K562 (cell line): ENCODE data around the gene BRMS1. TPM values are rescaled to one million over a fixed set of nuclear protein-coding genes. Genes with fewer than 3 reads are reported as not detected.
"Not testable (repeated sequence)": the region's sequence is repeated elsewhere in the genome, so short reads cannot be mapped to it uniquely, and the experiment has no call there.

Source experiments
- ATAC-seq: fragments of 200-7000 bp; cut with Tn5 transposase; 3 replicates; pipeline ENCODE4 v1.9.1; 2020; ENCODE audit warnings: moderate library complexity
- BruUV-seq: library from RNA; stranded (reverse); fragments of 400-500 nt; replicated peaks from 2 replicates; lab custom pipeline; 2021; lab: Mats Ljungman, UMichigan
- CTCF ChIA-PET: fragments of 300-600 bp; formaldehyde crosslinking; extraction: SDS; loops from one replicate; lab custom pipeline; 2021; ENCODE audit warnings: low intra/inter-chr PET ratio; lab: Yijun Ruan, JAX
- POLR2A ChIA-PET: fragments of 300-600, 350-650 bp; sonication (Branson Sonifier 250); formaldehyde crosslinking; extraction: SDS; loops from one replicate; lab custom pipeline; 2021; ENCODE audit warnings: antibody characterized with exemption, inconsistent platforms; lab: Yijun Ruan, JAX
- DNase-seq, 4 experiments: peaks; one replicate each; pipeline versions ENCODE4 v3.0.0 to v3.0.0-alpha.2; 2011 to 2018; ENCODE audit warnings: low spot score in 3 of 4, mixed read lengths in 3 of 4; ENCODE audit errors: extremely low read depth in 1 of 4
- FAIRE-seq: peaks from 2 replicates; lab custom pipeline; 2011; peaks lifted over from hg19 to GRCh38; lab: Jason Lieb, UNC
- H2AFZ ChIP-seq: 2 replicates; pipeline ENCODE4 v1.6.0; 2011; ENCODE audit warnings: low read depth, low read length, control low read depth, inconsistent platforms
- H3K27ac ChIP-seq: fragments of 200-600 bp; 3 replicates; pipeline ENCODE4 v1.8.0; 2011; ENCODE audit warnings: low read depth, mild to moderate bottlenecking, control low read depth, inconsistent platforms, low read length, moderate library complexity, mixed read lengths; ENCODE audit errors: extremely low read depth
- H3K27me3 ChIP-seq, 2 experiments: fragments of 300-600 bp in 1 of 2; 2 replicates in 1 of 2; 3 replicates in 1 of 2; pipeline versions ENCODE4 v1.6.0 to v1.8.0; 2011; ENCODE audit warnings: inconsistent platforms in 2 of 2, low read length in 2 of 2, mild to moderate bottlenecking in 1 of 2, mixed read lengths in 1 of 2, moderate library complexity in 1 of 2; ENCODE audit not compliant: control insufficient read depth in 2 of 2, insufficient read depth in 2 of 2
- H3K36me3 ChIP-seq: fragments of 300-600 bp; 3 replicates; pipeline ENCODE4 v1.8.0; 2011; ENCODE audit warnings: mild to moderate bottlenecking, low read length, inconsistent platforms; ENCODE audit not compliant: control insufficient read depth, insufficient read depth
- H3K4me1 ChIP-seq, 2 experiments: fragments of 200-600 bp in 1 of 2; replicated peaks in 1 of 2; 2 replicates in 1 of 2; 3 replicates in 1 of 2; pipeline versions ENCODE4 v1.5.1 to v1.8.0; 2011; ENCODE audit warnings: inconsistent platforms in 2 of 2, low read length in 2 of 2, mild to moderate bottlenecking in 1 of 2, mixed read lengths in 1 of 2, moderate library complexity in 1 of 2; ENCODE audit not compliant: control insufficient read depth in 2 of 2, insufficient read depth in 2 of 2
- H3K4me2 ChIP-seq: 2 replicates; pipeline ENCODE4 v1.6.1; 2011; ENCODE audit warnings: low read length, control low read depth, inconsistent platforms, mixed read lengths; ENCODE audit not compliant: insufficient read depth
- H3K4me3 ChIP-seq: fragments of 200-600 bp; sonication (generic), shearing (Covaris generic); 2 replicates; pipeline ENCODE4 v1.5.1; 2016; ENCODE audit warnings: control low read depth, inconsistent platforms
- H3K79me2 ChIP-seq: fragments of 200-600 bp; 3 replicates; pipeline ENCODE4 v1.8.0; 2011; ENCODE audit warnings: low read length, inconsistent platforms; ENCODE audit not compliant: control insufficient read depth, insufficient read depth
- H3K9ac ChIP-seq, 2 experiments: 2 replicates each; pipeline versions ENCODE4 v1.6.0 to v1.6.1; 2011; ENCODE audit warnings: low read depth in 2 of 2, low read length in 2 of 2, control low read depth in 1 of 2, inconsistent platforms in 1 of 2, mild to moderate bottlenecking in 1 of 2, mixed read lengths in 1 of 2; ENCODE audit not compliant: insufficient read depth in 1 of 2
- H3K9me1 ChIP-seq: one replicate; pipeline ENCODE4 v1.6.0; 2011; ENCODE audit warnings: inconsistent platforms, mild to moderate bottlenecking, low read length, moderate library complexity; ENCODE audit not compliant: control insufficient read depth, insufficient read depth
- H3K9me3 ChIP-seq: replicated peaks from 2 replicates; pipeline ENCODE4 v1.5.1; 2011; ENCODE audit warnings: low read depth, low read length, inconsistent platforms; ENCODE audit not compliant: control insufficient read depth, insufficient read depth
- H4K20me1 ChIP-seq: replicated peaks from 2 replicates; pipeline ENCODE4 v1.6.1; 2011; ENCODE audit warnings: low read length, inconsistent platforms, mixed read lengths; ENCODE audit not compliant: control insufficient read depth, insufficient read depth
- AFF1 ChIP-seq, 2 experiments: fragments of 450-650 bp; IDR thresholded peaks; 2 replicates each; pipeline ENCODE4 v1.6.1; 2018; ENCODE audit warnings: mild to moderate bottlenecking in 2 of 2, low read depth in 1 of 2; ENCODE audit not compliant: partially characterized antibody in 2 of 2
- BCOR ChIP-seq: fragments of 450-650 bp; IDR thresholded peaks from 2 replicates; pipeline ENCODE4 v1.6.1; 2016
- KDM1A ChIP-seq, 2 experiments: fragments of 450-650 bp; IDR thresholded peaks; 2 replicates each; pipeline ENCODE4 v1.6.1; 2016; ENCODE audit warnings: mild to moderate bottlenecking in 2 of 2
- WGBS: fragments of 100-300 bp; shearing (Covaris generic); methylation state at CpG from one replicate; pipeline ENCODE4 v1.1.6; 2016; ENCODE audit warnings: low coverage, mixed read lengths; ENCODE audit not compliant: insufficient coverage; ENCODE audit errors: missing lambda C conversion rate; 5-methylcytosine and 5-hydroxymethylcytosine counted together
- in situ Hi-C: fragments of 300-500 bp; cut with MboI; formaldehyde crosslinking; loops from 4 replicates; pipeline ENCODE4 v1.15.0; 2018; ENCODE audit warnings: inconsistent platforms, mixed read lengths
- intact Hi-C: fragments of 100-400 bp; cut with micrococcal nuclease; formaldehyde crosslinking; loops from 2 replicates; pipeline ENCODE4 v1.14.2; 2022
- polyA plus RNA-seq, 8 experiments: library from polyadenylated mRNA; depleted of rRNA in 4 of 8; stranded (reverse) in 5 of 8; unstranded in 3 of 8; fragments of >200 nt; fragmentation: Nextera tagmentation in 2 of 8; fragmentation: Illumina TruSeq in 1 of 8; extraction: Ambion mirVana in 2 of 8; extraction: Trizol in 1 of 8; gene quantifications; 2 replicates each; pipeline versions ENCODE4 v1.2.1 to v1.2.3, GENCODE V29; 2011 to 2014; ENCODE audit warnings: inconsistent platforms in 1 of 8, missing spikeins in 1 of 8
- total RNA-seq, 7 experiments: library from RNA; depleted of rRNA in 6 of 7; stranded (reverse); fragments of >200 nt in 6 of 7; fragmentation: Illumina TruSeq in 2 of 7; extraction: Trizol in 2 of 7; gene quantifications; 2 replicates each; pipeline versions ENCODE4 v1.2.1 to v1.2.3, GENCODE V29; 2011 to 2021; ENCODE audit warnings: low replicate concordance in 1 of 7

The BRMS1 gene
- total and polyA plus RNA-seq, 9 of the 15 experiments (the other 6 are each of a cell fraction or from before 2014, with no cell fraction given): 2.2 to 78.8 (median 33.4) TPM

DNA sequence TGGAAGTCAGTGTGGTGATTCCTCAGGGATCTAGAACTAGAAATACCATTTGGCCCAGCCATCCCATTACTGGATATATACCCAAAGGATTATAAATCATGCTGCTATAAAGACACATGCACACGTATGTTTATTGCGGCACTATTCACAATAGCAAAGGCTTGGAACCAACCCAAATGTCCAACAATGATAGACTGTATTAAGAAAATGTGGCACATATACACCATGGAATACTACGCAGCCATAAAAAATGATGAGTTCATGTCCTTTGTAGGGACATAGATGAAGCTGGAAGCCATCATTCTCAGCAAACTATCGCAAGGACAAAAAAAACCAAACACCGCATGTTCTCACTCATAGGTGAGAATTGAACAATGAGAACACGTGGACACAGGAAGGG, 24.2 kb downstream of the BRMS1 start:
- CTCF ChIA-PET, H3K36me3 ChIP-seq, H3K9me3 ChIP-seq, H3K9me1 ChIP-seq, H3K27ac ChIP-seq, BruUV-seq, POLR2A ChIA-PET, H3K79me2 ChIP-seq, H4K20me1 ChIP-seq, in situ Hi-C loops, intact Hi-C loops, ATAC-seq, FAIRE-seq, H2AFZ ChIP-seq, DNase-seq, H3K4me3 ChIP-seq, H3K27me3 ChIP-seq, H3K4me2 ChIP-seq, H3K9ac ChIP-seq: not testable (repeated sequence)
- H3K4me1 ChIP-seq: peaks cover 0 to 46% of the 10 kb centered on the region in 2 experiments; a peak in 2 of 5 replicates
- 20% methylated on average over 4 of the region's 6 CpGs for WGBS
- peak; percentile 53; the same call in 1 of the 2 replicates for TF ChIP-seq BCOR
- peak in 1 of 2 experiments; percentile 13; a peak in 1 of 4 replicates for TF ChIP-seq KDM1A (IDR thresholded peaks at IDR 0.05)

GRCh38 chr11:66320289-66320688, 24.6 kb downstream of the BRMS1 start:
- H3K27ac ChIP-seq, H3K9me1 ChIP-seq, H3K9ac ChIP-seq, H3K27me3 ChIP-seq, H3K4me2 ChIP-seq, ATAC-seq, intact Hi-C loops, POLR2A ChIA-PET, H3K36me3 ChIP-seq, H3K9me3 ChIP-seq, FAIRE-seq, H2AFZ ChIP-seq, H3K4me3 ChIP-seq, BruUV-seq, H3K79me2 ChIP-seq, CTCF ChIA-PET, H4K20me1 ChIP-seq, in situ Hi-C loops, DNase-seq: not testable (repeated sequence)
- WGBS: 27% methylated on average over 1 of the region's 2 CpGs
- peaks cover 0 to 48% of the 10 kb centered on the region in 2 experiments; a peak in 2 of 5 replicates for H3K4me1 ChIP-seq
- peak in 1 of 2 experiments; percentile 93 for TF ChIP-seq AFF1 (IDR thresholded peaks at IDR 0.05; ENCODE audit: low read depth in 1 of 2, partially characterized antibody in 2 of 2)
